Putamen (tissue), 1 donor: ENCODE results near the gene ADCK1.
"Not testable (repeated sequence)": the region's sequence is repeated elsewhere in the genome, so short reads cannot be mapped to it uniquely, and the experiment has no call there.

Source experiments
- DNase-seq: peaks from one replicate; pipeline ENCODE4 v3.0.0-alpha.2; 2016; ENCODE audit warnings: low spot score

Gene ADCK1

DNA sequence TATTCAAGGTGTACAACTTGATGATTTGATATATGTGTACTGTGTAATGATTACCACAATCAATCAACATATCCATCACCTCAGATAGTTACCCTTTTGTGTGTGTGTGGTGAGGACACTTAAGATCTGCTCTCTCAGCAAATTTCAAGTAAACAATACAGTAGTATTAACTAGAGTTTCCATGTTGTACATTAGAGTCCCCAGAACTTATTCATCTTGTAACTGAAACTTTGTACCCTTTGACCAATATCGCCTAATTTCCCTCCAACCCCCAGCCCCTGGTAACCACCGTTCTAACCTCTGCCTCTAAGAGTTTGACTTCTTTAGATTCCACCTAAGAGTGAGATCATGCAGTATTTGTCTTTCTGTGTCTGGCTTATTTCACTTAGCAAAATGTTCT lies 12.1 kb downstream of the ADCK1 start:
- DNase-seq = no peak

DNA sequence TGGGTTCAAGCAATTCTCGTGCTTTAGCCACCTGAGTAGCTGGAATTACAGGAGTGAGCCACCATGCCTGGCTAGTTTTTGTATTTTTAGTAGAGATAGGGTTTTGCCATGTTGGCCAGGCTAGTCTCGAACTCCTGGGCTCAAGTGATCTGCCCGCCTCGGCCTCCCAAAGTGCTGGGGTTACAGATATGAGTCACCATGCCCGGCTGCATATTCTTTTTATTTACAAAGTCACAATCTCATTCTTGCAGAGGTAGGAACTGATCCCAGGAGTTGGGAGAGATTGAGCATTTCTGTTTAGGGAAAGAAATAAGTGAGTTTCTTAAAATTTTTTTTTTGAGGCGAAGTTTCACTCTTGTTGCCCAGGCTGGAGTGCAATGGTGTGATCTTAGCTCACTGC lies 12.8 kb downstream of the ADCK1 start:
- not testable (repeated sequence) for DNase-seq

GRCh38 chr14:77822307-77822706 lies 22.4 kb downstream of the ADCK1 start:
- no peak for DNase-seq

- no peak for DNase-seq
Observed at GRCh38 chr14:77822741-77823140, 22.8 kb downstream of the ADCK1 start.

DNA sequence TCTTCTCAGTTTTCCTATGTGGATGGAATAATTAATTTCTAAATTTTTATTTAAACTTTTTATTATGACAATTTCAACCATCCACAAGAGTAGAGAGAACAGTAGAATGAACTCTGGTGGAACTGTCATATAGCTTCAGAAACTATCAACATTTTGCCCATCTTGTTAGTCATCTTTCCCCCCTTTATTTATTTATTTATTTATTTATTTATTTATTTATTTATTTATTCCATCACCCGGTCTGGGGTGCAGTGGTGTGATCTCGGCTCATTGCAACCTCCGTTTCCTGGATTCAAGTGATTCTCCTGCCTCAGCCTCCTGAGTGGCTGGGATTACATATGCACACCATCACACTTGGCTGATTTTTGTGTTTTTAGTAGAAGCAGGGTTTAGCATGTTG lies 23.5 kb downstream of the ADCK1 start:
- no peak for DNase-seq

GRCh38 chr14:77825895-77826519 lies 26.1 kb downstream of the ADCK1 start:
- DNase-seq = no peak

DNA sequence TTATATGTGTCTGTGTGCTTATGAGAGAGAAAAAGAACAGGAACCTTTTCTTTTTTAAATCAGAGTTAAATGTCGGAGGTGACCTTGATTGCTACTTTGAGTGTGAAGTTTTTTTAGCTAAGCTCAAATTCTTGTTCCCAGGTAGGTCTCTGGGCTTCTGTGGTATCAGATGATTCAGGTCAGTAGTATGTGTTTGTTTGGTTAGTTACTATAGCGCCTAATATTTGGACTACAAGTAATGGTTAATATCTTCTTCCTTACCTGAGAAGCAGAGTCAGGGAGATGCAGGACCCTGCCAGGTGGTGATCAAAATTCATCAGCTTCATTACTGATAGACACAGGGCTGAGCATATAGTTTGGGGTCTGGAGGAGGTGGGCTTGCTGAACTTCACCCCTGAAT lies 30.8 kb downstream of the ADCK1 start:
- no peak for DNase-seq

GRCh38 chr14:77832297-77832696 lies 32.4 kb downstream of the ADCK1 start:
- DNase-seq = no peak

- no peak for DNase-seq
Observed at GRCh38 chr14:77837926-77838325, 38.0 kb downstream of the ADCK1 start.

DNA sequence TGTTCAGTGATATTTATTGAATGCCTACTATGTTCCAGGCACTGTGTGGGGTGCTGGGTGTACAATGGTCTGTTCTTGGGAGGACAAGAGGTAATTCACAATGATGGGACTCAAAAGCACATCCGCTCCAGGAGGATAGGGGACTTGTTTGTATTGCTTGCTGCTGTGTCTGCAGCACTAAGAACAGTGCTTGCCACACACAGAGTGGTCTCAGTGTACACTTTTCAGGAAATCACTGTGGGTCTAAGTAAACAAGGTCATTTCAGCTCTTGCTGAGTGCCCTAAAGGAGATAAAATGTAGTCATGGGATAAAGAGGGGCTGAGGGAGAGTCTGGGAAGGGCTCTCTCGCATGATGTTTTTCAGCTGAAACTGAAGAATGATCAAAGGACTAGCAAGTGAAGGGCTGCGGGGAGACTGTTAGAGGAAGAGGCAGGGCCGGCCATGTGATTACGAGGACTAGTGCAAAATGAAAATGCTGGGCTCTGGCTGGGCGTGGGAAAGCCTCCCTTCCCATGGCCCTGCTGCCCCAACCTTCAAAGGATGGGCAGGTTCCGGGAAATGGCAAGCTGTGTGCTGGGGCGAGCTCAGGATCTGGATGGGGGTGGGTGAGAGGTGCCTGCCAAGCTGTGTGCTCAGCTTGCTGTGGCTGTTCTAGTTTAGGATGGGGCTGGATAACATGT lies 39.1 kb downstream of the ADCK1 start:
- DNase-seq = peak; percentile 83

DNA sequence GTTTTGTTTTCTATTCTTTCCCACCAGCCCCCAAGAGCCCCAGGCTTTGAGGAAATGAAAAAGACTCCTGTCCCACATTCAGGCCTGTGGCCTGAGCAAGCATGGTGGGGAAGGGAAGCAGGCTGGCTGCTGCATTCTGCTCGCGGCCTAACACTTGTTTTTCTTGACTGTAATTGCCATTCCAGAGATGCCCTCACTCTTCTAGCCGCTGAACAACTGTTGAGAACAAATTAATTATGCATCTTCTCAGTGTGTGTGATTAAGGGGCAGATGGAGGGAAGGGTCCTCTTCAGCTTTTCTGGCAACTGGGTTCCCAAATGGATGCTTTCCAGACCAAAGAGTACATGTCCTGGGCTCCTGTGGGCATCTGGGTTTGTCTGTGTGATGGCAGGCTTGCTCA lies 43.3 kb downstream of the ADCK1 start:
- DNase-seq = no peak

DNA sequence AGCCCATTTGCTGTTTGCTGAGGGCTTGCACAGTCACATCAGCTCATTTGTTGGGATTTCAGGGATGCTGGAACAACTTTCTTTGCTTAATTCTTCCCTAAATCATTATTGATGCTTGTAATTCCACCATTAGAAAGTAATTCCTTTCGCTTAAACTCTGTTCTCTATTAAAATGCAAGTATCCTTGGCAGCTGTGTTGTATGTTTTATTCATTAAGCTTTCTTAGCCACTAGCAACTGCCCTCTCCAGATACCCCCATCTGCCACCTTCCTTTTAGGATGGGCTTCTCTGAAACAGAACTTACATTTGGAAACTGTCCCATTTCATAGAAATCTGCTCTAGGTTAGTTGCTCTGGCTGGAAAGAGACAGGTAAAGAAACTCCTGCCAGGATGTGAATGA lies 43.7 kb downstream of the ADCK1 start:
- no peak for DNase-seq

- DNase-seq = no peak
Observed at GRCh38 chr14:77844802-77845201, 44.9 kb downstream of the ADCK1 start.

DNA sequence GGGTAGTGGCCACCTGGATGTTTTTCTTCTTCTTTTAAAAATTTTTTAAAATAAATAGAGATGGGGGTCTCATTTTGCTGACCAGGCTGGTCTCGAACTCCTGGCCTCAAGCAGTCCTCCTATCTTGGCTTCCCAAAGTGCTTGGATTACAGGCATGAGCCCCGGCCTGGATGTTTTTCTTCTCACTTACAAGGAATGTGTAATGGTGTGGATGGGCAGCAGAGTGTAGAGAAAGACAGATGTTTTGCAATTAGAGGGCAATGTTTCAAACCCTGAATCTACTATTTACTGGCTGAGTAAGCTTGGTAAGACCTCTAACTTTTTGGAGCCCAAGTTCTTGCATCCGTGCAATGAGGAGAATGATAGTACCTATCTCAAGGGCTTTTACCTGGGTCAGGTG lies 48.1 kb downstream of the ADCK1 start:
- no peak for DNase-seq

DNA sequence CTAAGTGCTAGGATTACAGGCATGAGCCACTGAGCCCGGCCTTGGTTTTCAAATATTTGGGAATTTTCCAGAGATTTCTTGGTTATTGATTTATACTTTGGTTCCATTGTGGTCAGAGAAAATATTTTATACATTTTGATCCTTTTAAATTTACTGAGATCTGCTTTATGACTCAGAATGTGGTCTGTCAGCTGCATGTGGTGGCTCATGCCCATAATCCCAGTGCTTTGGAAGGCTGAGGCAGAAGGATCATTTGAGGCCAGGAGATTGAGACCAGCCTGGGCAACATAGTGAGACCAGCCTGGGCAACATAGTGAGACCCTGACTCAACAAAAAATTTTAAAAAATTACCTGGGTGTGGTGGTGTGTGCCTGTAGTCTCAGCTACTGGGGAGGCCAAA lies 49.8 kb downstream of the ADCK1 start:
- no peak for DNase-seq

- DNase-seq = no peak
Observed at GRCh38 chr14:77853919-77854318, 54.0 kb downstream of the ADCK1 start.

DNA sequence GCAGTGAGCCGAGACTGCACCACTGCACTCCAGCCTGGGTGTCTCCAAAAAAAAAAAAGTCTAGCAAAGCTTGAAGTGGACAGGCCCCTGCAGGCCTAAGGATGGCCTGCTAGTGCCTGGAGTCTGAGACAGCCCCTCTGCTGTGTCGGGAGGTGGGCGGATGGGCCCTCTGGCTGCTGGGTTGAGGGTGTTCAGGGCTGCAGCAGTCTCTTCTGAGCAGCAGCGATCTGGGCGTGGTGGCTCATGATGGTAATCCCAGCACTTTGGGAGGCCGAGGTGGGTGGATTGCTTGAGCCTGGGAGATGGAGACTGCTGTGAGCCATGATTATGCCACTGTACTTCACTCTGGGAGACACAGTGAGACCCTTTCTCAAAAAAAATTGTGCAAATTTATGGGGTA lies 57.0 kb downstream of the ADCK1 start:
- no peak for DNase-seq

GRCh38 chr14:77859934-77860570 lies 60.1 kb downstream of the ADCK1 start:
- DNase-seq = no peak

DNA sequence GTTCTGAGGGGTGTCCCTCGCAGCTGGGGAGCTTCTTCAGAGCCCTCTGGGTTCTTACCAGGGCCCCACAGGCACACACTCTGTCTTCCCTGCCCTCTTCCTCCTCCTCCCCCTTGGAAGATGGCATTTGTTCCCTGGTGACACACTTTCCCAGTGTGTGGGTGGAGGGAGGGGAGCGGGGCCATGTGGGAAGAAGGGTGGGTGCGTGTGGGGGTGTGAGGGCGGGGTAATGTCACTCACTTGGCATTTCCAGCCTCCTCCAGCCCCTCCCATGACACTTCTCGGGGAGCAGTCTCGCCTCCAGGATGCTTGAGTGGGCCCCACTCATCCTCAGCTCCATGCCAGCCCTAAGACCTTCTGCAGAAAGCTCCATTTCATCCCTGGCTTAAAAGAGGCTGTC lies 61.3 kb downstream of the ADCK1 start:
- peak; percentile 67 for DNase-seq

GRCh38 chr14:77862154-77862786 lies 62.4 kb downstream of the ADCK1 start:
- peak; percentile 70 for DNase-seq

DNA sequence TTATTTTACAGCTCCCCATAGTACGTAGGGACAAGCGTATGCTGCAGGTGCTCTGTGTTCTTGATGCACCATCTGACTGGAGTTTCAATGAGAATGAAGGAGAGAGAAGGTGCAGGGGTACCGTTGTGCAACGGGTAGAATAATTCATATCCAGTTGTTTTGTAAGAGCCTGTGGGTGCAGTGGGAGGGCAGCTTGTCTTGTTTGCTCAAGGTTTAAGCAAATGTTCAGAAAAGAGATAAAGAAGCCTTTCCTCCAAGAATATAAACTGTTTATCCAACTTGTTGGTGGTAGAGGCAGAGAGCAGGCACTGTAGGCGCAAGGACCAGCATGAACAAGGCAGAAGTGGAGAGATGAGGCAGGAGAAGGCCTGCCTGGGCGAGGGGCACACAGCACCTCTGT lies 64.2 kb downstream of the ADCK1 start:
- DNase-seq = no peak

DNA sequence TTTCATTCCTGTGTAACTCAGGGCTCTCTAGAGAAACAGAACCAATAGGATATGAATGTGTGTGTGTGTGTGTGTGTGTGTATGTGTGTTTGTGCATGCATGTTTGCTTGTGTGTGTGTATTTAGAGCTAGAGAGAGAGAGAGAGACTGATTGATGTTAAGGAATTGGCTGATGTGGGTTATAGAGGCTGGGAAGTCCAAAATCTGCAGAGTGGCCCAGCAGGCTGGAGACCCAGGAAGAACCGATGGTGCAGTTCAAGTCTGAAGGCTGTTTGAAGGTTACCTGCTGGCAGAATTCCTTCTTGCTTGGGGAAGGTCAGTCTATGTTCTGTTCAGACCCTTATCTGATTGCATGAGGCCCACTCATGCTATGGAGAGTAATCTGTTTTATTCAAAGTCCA lies 64.7 kb downstream of the ADCK1 start:
- DNase-seq = no peak

DNA sequence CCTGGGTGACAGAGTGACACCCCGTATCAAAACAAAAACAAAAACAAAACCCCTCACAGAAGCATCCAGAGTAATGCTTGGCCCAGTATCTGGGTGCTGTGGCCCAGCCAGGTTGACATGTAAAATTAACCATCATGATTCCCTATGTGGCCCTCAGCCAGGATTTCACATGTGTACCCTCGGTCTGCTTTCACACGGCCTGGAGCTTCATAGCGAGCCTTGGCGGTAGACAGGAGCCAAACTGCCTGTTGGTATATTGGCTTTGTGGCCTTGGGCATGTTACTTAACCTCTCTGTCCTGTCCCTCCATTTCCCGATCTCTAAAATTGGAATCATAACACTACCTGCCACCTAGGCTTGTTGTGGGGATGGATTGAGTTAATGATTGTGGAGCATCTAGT lies 65.5 kb downstream of the ADCK1 start:
- no peak for DNase-seq
